Adipocyte (in vitro differentiated cells): ENCODE results near the gene LAMTOR2.
"Not testable (repeated sequence)": the region's sequence is repeated elsewhere in the genome, so short reads cannot be mapped to it uniquely, and the experiment has no call there.

Experiments
- DNase-seq: peaks from one replicate; pipeline ENCODE4 v3.0.0-alpha.2; 2015; ENCODE audit warnings: low read depth
- H3K27me3 ChIP-seq: replicated peaks from 2 replicates; pipeline ENCODE4 v1.7.0; 2013; ENCODE audit warnings: mild to moderate bottlenecking, low read length, moderate library complexity; ENCODE audit not compliant: control insufficient read depth, insufficient read depth
- H3K36me3 ChIP-seq: 2 replicates; pipeline ENCODE4 v1.7.0; 2013; ENCODE audit warnings: low read length, mild to moderate bottlenecking, moderate library complexity; ENCODE audit not compliant: control insufficient read depth, insufficient read depth, severe bottlenecking
- H3K4me1 ChIP-seq: 2 replicates; pipeline ENCODE4 v1.7.0; 2013; ENCODE audit warnings: mild to moderate bottlenecking, low read length, moderate library complexity; ENCODE audit not compliant: control insufficient read depth, insufficient read depth
- H3K4me3 ChIP-seq: 2 replicates; pipeline ENCODE4 v1.7.0; 2013; ENCODE audit warnings: mild to moderate bottlenecking, low read length, moderate library complexity
- H3K9ac ChIP-seq: 2 replicates; pipeline ENCODE4 v1.7.0; 2013; ENCODE audit warnings: mild to moderate bottlenecking, low read length, moderate library complexity
- H3K9me3 ChIP-seq: 2 replicates; pipeline ENCODE4 v1.7.0; 2013; ENCODE audit warnings: mild to moderate bottlenecking, low read length, moderate library complexity; ENCODE audit not compliant: control insufficient read depth

Gene LAMTOR2

DNA sequence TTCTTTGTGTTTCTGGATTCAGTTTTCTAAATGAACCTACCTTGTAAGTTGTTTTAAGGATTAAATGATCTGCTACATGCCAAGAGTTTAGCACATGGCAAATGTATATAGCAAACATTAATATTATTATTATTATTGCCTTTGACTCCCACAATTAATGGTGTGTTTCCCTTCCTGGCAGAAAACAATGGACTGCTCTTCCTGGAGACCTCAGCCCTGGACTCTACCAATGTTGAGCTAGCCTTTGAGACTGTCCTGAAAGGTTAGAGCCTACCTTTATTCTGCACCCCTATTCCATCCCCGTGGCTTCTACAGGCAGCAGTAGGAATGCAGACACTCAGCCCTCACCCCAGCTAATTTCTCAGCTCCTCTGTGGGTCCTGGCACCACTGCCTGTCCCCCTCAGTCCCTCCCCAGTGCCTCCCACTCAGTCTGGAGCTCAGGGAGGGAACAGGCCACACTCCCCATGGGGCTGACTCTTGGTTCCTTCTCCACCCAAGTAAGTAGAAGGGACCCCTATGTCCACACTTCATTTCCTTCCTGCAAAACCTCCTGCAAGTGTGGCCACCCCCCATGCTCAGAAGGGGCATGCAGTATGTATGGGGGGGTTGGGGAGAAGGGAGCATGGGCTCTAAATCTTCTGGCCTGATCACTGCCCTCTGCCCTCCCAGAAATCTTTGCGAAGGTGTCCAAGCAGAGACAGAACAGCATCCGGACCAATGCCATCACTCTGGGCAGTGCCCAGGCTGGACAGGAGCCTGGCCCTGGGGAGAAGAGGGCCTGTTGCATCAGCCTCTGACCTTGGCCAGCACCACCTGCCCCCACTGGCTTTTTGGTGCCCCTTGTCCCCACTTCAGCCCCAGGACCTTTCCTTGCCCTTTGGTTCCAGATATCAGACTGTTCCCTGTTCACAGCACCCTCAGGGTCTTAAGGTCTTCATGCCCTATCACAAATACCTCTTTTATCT is 15.2 kb downstream of the LAMTOR2 start:
- Histone ChIP-seq H3K9ac (no peak overlapping the region), H3K36me3 (no peaks in the 10 kb centered on the region), H3K4me1 (no peaks in the 10 kb centered on the region), H3K27me3 (no peaks in the 10 kb centered on the region), H3K4me3 (no peak overlapping the region), H3K9me3 (no peaks in the 10 kb centered on the region)
- DNase-seq: no peak

DNA sequence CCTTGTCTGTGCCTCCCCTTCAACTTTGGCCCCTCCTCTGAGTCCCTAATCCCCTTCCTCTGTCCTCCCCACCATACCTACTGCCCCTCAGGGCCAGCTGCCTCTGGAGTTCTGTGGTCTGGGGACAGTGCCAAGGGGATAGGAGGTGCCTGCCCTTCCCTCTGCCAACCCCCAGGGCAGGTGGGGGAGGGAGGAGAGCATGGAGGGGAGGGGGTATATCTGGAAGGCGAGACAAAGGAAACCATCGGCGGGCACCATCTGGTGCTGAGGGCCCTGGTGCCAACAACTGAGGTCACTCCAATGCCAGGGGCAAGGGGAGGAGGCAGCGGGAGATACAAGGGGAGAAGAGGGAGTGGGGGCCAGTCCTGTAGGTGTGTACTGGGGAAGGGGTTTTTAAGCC is 16.0 kb downstream of the LAMTOR2 start:
- H3K4me1 ChIP-seq: no peaks in the 10 kb centered on the region
- H3K9me3 ChIP-seq: no peaks in the 10 kb centered on the region
- no peaks in the 10 kb centered on the region for H3K36me3 ChIP-seq
- no peak for DNase-seq
- no peak overlapping the region for H3K9ac ChIP-seq
- H3K4me3 ChIP-seq: no peak overlapping the region
- no peaks in the 10 kb centered on the region for H3K27me3 ChIP-seq

DNA sequence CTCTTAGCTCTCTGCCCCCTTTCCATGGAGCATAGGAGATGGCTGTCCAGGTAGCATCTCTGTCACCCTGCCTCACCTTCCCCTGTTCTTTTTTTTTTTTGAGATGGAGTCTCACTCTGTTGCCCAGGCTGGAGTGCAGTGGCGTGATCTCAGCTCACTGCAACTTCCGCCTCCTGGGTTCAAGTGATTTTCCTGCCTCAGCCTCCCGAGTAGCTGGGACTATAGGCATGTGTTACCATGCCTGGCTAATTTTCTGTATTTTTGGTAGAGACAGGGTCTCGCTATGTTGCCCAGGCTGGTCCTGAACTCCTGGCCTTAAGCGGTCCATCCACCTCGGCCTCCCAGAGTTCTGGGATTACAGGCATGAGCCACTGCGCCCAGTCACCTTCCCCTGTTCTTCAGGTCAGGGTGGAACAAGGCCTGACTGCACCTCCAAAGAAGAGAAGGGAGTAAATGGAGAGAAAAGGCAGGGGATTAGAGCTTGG is 16.8 kb downstream of the LAMTOR2 start:
- not testable (repeated sequence) for H3K9me3 ChIP-seq, H3K4me1 ChIP-seq, H3K27me3 ChIP-seq, H3K4me3 ChIP-seq, H3K9ac ChIP-seq, H3K36me3 ChIP-seq, DNase-seq

DNA sequence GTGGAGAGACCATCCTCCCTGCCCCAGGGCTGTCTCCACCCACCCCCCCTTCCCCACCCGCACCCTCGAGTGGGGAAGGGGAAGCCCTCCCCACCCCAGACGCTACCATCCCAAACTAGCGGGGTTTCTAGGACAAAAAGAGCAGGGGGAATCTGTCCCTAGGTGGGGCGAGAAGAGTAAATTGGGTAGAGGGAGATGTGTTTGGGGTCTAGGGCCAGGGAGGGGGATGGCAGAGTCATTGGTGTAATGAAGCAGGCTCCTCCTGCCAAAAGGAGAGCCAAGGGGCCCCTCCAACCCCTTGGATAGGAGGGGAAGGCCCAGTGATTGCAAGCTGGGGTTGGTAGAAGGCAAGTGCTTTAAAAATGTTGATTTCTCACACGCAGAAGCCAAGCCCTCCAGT is 17.7 kb downstream of the LAMTOR2 start:
- H3K4me1 ChIP-seq: peaks cover 3% of the 10 kb centered on the region
- H3K36me3 ChIP-seq: no peaks in the 10 kb centered on the region
- no peaks in the 10 kb centered on the region for H3K9me3 ChIP-seq
- H3K9ac ChIP-seq: no peak overlapping the region
- H3K4me3 ChIP-seq: no peak overlapping the region
- DNase-seq: no peak
- H3K27me3 ChIP-seq: no peaks in the 10 kb centered on the region

DNA sequence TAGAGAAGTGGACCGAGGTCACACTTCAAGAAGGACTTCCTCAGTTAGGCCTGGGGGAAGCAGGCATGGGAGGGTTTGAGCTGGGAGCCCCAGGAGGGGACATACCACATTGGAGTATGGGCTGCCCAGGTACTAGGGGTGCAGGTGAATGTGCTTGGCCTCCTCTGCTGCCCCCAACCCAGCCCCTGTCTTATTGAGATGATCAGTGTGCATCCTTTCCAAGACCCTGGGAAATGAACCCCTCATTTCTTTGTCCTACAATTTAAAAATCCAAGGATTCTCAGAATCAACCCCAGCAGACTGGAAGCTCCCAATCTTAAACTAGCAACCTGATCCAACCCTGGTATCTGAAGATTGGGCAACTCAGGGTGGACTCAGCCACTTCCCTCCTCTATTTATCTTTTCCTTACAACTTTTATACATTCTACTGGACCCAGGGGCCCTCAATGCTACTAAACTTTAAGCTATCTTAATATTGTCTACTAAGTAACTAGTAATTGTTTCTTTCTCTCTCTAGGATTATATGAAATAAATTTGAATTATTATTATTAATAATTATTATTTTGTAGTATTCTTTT is 18.6 kb downstream of the LAMTOR2 start:
- Histone ChIP-seq H3K27me3 (no peaks in the 10 kb centered on the region), H3K4me1 (peaks cover 3% of the 10 kb centered on the region), H3K9me3 (no peaks in the 10 kb centered on the region), H3K9ac (no peak overlapping the region), H3K4me3 (no peak overlapping the region), H3K36me3 (no peaks in the 10 kb centered on the region)
- no peak for DNase-seq

DNA sequence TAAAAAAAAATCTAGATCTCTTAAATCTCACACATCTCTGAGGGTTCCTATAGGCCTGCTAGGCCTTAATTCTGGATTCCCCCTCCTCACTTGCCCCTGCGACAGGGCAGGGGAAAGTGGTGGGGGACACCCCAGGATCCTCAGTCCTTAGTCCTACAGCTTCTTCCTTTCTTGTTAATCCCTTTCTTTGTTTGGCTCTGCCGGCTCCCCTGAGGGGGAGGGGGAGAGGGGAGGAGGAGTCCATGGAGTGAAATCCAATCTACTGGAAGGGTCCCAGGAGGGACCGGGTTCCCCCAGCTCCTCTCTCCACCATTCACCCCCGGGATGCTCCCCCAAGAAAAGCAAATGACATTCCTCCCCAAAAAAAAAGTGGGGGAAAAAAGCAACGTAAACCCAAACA is 19.2 kb downstream of the LAMTOR2 start:
- no peaks in the 10 kb centered on the region for H3K36me3 ChIP-seq
- H3K4me1 ChIP-seq: peaks cover 3% of the 10 kb centered on the region
- no peak overlapping the region for H3K4me3 ChIP-seq
- H3K27me3 ChIP-seq: no peaks in the 10 kb centered on the region
- no peak overlapping the region for H3K9ac ChIP-seq
- DNase-seq: no peak
- no peaks in the 10 kb centered on the region for H3K9me3 ChIP-seq

DNA sequence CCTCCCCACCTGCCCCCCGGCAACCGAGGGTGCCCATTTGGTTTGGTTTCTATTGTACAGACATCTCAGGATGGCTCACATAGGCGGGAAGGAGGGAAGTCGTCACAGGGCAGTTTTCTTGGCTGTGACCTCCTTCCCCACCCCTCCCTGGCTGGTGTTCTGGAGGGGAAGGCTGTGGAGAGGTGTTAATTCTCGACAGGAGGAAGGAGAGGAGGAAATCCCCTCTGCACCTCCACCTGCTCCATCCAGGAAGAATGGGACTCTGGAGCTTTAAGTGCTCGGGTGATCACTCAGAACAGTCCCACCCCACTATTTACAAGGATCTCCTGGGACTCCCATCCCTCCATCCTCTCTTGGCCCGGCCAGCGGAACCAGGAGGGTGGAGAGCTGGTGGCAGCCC is 20.1 kb downstream of the LAMTOR2 start:
- Histone ChIP-seq H3K4me1 (peaks cover 3% of the 10 kb centered on the region), H3K36me3 (no peaks in the 10 kb centered on the region), H3K9me3 (no peaks in the 10 kb centered on the region), H3K4me3 (no peak overlapping the region), H3K27me3 (no peaks in the 10 kb centered on the region), H3K9ac (no peak overlapping the region)
- DNase-seq: no peak

DNA sequence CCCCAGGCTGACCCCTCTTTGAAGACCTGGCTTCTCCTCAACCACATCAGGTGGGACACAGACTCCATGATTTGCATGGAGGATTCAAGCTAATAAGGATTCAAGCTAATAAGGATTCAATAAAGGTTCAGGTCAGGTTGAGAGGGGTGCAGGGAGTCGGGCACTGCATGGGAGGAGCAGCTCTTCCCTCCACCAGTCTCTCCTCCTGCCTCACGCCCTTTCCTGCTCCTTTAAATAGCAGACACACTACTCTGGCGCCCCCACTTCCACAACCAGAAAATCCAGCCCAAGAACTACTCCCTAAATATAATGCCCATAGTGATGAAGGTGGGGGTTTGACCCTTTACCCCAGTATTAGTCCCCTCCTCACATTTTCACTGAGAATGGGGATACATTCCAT is 20.6 kb downstream of the LAMTOR2 start:
- Histone ChIP-seq H3K9me3 (no peaks in the 10 kb centered on the region), H3K4me3 (no peak overlapping the region), H3K9ac (no peak overlapping the region), H3K27me3 (no peaks in the 10 kb centered on the region), H3K4me1 (peaks cover 3% of the 10 kb centered on the region), H3K36me3 (no peaks in the 10 kb centered on the region)
- DNase-seq: no peak

DNA sequence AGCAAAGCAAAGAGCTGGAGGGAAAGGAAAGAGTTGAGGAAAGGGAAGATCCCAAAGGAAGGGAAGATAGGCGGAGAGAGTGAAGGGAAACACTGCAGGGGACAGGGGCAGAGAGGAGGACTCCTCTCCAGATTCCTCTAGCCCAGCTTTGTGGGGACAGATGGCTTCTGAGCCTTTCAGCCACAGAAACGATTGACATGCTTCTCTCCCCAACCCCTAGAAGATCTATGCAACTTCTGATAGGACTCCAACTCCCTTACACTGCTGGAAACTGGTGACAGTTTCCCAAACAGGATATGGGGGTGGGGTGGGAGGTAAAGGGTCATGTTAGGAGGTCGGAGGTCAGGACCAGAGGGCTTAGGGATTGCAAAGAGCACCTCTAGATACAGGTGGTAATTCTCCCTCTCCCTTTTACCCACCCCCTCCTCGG is 21.2 kb downstream of the LAMTOR2 start:
- no peaks in the 10 kb centered on the region for H3K36me3 ChIP-seq
- H3K4me1 ChIP-seq: peaks cover 3% of the 10 kb centered on the region
- no peak for DNase-seq
- H3K27me3 ChIP-seq: no peaks in the 10 kb centered on the region
- H3K4me3 ChIP-seq: no peak overlapping the region
- H3K9me3 ChIP-seq: no peaks in the 10 kb centered on the region
- H3K9ac ChIP-seq: no peak overlapping the region

DNA sequence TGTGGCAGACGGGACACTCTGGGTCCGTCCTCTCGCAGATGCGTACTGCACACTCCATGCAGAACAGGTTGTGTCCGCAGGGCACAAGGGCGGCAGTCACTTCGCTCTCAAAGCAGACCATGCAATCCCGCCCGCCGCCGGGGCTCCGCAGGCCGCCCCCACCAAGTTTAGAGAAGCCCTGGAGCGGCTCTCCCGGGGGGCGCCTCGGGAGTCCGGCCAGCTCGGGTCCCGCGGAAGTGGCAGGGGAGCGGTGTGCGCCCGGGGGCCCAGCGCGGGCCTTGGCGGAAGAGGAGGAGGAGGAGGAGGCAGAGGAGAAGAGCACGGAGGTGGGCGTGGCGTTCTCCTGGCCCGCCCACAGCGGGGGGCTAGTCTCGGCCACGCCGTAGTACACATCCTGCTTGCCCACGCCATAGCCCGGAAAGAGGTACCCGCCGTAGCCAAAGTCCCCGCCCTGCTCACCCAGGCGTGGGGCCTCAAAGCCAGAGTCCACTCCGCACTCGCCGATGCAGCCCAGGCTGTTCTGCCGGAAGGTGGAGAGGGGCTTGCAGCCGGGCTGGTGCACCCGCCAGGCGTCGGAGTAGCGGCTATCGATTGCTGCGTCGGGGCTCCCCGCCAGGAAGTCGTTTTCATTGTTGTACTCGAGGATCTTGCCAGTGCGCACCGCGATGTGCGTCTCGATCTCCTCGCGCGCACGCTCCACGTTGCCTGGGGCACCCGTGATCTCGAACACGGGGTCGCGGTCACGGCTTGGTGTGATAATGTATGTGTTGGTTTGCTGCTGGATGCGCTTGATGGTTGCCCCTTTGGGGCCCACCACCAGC is 22.2 kb downstream of the LAMTOR2 start:
- peak overlapping the region; percentile 23 for H3K9ac ChIP-seq
- DNase-seq: no peak
- no peaks in the 10 kb centered on the region for H3K9me3 ChIP-seq
- H3K36me3 ChIP-seq: no peaks in the 10 kb centered on the region
- H3K4me1 ChIP-seq: peaks cover 3% of the 10 kb centered on the region
- no peaks in the 10 kb centered on the region for H3K27me3 ChIP-seq
- H3K4me3 ChIP-seq: peak overlapping the region; percentile 55

DNA sequence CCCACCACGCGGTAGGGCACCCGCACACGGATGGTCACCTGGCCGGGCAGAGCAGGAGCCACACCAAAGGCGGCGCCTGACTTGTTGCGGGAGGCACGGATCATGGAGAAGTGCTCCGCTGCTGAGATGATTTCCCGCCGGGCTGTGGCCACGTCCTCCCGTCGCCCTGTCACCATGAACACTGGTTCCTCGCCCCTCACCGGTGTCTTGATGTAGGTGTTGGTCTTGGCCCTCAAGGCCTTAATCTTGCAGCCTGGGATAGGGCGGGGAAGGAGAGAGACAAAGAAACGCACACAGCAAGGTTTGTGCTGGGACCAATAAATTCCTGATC is 22.8 kb downstream of the LAMTOR2 start:
- Histone ChIP-seq H3K4me3 (no peak overlapping the region), H3K9ac (no peak overlapping the region), H3K4me1 (peaks cover 3% of the 10 kb centered on the region), H3K27me3 (no peaks in the 10 kb centered on the region), H3K36me3 (no peaks in the 10 kb centered on the region), H3K9me3 (no peaks in the 10 kb centered on the region)
- DNase-seq: no peak
